NK-92 (cell line): ENCODE results near the gene GAK.

Source experiments
- DNase-seq: peaks from one replicate; lab custom pipeline; 2025; ENCODE audit not compliant: unreplicated experiment; lab: John Stamatoyannopoulos, UW

GAK gene

DNA sequence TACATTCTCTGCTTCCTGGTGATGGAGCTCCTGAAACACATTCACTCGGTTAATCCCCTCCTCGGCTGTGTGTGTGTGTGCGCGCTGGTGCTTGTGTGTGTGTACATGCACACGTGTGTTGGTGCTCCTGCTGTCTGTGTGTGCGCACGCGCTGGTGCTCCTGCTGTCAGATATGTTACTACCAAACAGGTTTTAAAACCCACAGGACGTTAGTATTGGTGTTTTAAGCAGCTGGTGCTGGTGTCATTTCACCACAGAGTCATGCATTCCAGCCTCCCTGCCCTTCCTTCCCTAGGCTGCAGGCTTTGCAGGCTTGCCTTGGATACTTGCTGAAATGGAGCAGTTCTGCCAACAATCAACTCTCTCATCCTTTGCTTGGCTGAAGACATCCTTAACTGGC is 58.1 kb downstream of the GAK start:
- DNase-seq: no peak

DNA sequence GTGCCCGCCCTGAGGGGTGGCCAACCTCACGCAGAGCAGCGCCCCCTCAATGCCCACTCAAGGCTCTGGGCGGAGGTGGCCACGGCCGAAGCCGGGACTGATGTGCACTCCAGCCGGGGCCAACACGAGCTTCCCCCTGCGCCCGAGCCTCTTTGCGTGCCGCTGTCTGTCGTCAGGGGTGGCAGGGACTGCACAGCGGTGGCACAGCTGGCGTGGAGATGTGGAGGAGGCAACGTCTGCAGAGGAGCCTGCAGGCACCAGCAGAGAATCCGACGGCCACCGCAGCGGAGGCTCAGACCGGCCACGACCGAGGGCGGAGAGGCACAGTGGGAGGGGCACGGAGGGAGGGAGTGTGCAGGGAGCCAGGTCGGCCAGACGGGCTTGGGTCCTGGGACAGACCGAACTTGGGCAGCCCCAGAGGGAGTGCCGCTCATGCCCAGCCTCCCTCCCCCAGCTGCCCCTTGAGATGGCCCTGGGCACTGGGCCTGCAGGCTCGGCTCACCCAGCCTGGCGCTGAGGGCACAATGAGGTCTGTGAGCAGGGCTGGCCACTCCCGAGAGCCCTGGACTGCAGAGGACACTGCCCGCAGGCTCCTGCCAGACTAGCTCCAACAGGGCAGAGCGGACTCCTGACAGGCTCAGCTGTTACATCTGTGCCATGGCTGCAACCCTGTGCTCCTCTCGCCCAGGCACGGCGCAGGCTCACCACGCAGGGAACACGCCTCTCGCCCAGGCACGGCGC is 59.7 kb downstream of the GAK start:
- no peak for DNase-seq

DNA sequence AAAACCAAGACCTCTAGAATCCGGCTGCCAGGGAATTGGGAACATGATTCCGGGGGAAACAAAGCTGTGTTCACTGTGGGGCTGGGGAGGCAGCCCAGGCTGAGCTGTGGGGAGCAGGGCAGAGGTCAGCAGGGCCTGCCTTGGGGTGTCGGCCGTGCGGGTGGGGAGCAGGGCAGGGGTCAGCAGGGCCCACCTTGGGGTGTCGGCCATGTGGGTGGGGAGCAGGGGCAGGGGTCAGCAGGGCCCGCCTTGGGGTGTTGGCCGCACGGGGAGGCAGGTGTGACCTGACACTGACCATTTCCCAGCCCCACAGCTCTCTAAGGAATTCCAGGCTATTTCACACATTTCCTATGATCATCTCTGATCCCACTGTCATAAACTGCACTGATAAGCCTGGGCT is 60.6 kb downstream of the GAK start:
- no peak for DNase-seq

DNA sequence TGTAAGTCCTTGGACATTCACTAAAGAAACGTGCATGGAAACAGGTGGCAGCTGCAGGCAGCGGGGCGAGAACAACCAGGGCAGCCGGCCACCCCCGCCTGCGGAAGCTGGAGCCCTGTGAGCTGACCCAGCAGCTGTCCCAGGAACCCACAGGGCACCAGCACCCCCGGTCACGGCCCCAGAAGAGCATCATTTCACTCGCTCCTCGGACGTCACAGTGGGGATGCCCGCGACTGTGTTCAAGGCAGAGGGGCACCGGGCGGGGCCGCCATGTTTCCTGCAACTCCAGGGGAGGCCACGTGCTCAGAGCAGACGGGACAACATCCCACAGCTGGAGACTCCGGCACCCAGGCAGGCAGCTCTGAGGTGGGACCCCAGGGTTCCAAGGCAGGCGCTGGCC is 61.2 kb downstream of the GAK start:
- no peak for DNase-seq

DNA sequence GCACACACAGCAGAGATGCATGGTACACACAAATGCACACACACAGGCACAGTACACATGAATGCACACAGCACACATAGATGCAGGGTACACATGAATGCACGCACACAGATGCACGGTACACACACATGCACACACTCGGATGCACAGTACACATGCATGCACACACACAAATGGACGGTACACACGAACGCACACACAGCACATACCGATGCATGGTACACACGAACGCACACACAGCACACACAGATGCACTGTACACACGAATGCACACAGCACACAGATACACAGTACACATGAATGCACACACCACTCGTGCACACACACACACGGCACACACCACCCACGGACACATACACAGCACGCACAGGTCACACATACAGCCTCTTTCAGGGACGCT is 62.3 kb downstream of the GAK start:
- no peak for DNase-seq

DNA sequence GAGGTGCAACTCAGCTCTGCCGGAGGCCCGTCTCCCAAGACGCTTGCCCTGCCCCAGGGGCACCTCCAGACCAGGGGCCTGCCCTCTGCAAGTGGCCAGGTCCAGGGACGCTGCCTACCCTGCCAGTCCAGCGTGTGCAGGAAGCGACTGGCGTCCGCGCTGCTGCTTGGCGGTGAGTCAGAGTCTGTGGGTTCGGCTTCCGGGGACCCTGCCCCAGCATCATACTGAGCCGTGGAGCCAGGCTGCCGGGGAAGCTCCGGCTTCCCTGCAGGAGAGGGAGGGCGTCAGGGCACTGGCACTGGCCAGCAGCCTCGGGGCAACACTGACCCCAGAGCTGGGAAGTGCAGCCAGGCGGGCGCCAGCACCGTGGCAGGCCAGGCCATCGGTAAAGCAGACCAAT is 63.7 kb downstream of the GAK start:
- DNase-seq: no peak

DNA sequence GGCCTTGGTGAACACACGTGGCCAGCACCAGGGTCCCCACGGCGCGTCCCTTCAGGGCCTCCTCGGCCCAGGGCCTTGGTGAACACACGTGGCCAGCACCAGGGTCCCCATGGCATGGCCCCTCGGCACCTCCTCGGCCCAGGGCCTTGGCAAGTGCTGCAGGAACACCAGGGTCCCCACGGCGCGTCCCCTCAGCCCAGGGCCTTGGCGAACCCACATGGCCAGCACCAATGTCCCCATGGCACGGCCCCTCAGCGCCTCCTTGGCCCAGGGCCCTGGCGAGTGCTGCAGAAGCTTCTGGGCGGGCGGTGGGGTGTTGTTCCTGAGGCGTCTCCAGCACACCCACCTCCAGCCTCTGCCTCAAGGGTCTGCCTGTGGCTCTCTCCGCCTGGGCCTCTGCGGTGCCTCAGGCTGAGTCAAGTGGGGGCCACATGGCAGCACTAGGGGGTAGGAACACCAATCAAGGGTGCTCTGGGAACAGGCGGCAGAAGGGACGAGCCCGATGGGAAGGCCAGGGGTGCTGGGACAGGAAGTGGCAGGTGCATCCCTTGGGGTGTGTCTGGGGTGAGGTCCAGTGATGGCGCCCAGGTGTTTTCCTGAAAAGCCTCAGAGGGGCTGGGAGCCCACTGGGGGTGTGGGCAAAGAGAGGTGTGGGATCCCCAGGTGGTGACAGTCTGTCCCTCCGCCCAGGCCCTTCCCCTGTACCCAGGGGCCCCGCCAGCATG is 64.4 kb downstream of the GAK start:
- DNase-seq: no peak

DNA sequence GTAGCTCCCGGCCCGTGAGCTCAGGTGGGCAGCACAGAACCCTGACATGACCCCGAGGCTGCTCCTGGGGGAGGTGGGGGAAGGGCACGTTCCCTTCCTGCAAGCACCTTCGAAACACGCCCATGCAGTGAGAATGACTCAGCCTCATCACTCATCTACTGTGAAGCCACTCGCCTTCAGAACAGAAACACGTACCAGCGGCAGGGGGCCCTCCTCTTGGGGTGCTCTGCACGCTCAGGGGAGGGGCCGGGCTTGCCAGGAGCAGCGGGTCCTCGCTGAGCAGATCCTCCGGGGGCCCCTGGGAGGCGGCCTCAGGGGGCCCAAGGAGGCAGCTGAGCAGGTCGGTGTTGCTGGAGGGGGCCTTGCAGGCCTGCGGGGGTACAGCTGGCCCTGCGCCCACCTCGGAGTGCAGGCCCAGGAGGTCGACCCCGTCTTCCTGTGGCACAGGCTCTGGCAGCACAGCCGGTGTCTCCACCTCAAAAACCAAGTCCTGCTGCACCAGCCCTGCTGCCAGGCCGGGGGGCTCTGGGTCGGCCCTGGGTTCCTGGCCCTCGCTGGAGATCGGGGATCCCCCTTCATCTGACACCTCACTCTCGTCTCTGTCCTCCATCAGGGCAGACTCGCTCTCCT is 65.2 kb downstream of the GAK start:
- DNase-seq: no peak

DNA sequence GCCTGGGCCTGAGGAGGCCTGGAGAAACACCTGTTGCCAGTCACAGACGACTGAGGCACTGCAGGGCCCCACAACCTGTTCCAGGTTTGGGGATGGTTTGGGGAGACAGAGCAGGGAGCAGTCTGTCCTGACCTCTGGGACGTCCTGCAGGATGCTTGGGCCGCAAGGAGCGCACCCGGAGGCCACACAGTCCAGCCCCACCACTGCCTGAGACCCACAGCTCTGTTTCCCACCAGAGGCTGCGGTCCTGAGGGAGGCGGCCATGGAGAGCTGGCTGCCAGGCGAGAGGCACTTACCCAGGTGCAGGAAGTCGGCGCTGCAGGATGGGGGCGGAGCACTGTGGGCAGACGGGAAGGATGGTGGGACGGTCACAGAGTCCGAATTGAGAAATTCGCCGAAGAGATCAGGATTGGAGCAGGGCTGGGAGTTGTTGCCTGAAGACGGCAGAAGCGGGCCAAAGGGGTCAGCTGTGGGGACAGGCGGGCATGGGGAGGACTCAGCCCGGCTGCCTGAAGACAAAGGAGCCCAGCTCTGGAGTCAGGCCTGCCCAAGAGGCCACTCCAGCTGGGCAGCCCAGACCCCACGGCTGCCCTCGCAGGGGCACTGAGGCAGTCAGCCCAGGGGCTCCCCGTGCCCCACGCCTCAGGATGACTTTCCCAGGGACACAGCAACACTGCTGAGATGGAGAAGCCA is 65.9 kb downstream of the GAK start:
- no peak for DNase-seq

DNA sequence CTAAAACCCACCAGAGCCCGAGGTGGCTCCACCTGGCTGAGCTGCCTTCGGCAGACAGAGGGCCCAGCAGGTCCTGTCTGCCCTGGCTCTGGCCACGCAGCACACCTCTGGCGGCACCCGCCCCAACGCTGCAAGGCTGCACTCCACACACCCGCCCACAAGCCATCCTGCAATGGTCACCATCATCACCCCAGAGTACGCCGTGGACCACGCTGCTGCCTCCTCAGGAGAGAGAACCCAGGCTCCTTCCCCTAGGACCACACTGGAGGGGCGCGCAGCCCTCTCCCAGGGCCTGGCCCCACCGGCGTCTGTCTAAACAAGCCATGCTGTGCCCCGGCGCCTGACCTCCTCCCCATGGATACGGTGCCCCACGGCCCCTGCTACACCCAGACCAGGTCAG is 66.5 kb downstream of the GAK start:
- DNase-seq: no peak

DNA sequence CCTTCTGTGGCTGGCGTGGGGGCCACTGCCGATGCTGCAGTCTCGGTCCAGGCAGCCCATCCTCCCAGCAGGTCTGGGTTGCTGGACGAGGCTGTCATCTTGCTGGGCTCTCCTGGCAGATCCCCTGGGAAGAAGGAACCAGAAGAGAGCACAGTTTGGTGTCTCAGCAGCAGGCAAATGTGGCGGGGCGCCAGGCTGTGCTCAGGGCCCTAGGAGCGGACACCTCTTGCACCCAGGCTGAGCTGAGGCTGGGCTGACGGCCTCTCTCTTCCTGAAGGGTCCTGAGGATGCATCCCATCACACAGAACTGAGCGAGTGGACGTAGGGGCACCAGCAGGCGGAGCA is 67.0 kb downstream of the GAK start:
- no peak for DNase-seq

DNA sequence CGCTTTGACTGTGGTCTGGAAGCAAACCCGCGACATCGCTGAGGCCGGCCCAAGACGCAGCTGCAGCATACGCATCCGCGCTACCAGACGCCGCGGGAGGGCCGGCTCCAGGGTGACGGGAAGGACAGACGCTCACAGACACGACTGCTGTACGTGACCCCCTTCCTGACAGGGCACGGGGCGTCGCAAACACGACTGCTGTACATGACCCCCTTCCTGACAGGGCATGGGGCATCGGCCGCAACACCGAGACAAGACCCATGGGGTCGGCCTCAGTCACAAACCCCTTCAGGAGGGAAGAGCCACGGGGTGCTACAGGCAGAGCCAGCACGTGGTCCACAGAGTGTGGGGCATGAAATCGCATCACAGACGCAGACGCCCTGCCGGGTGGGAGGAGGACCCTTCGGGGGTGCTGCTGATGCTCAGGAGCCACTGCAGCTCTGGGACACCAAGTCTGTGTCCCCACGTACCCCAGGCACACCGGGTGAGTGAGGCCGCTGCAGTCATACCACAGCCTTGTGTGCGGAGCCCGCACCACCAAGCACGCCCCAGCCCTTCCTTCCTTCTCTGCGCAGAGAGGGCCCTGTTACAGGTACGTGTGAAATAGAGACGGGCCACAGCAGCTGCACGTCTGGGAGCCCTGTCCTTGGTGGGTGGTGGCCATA is 67.5 kb downstream of the GAK start:
- DNase-seq: no peak

DNA sequence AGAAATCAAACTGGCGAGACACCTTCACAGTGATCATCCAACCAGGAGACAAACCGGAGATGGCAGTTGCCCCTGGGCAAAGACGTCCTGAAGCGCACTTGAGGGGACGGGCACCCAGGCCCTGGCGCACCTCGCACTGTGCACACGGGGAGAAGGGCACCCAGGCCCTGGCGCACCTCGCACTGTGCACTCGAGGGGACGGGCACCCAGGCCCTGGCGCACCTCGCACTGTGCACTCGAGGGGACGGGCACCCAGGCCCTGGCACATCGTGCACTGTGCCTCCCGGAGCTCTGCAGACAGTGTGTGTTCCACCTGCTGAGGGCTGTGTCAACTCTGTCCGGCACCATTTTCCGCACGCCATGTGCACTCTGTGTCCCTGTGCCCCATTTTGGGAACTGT is 71.6 kb downstream of the GAK start:
- no peak for DNase-seq

DNA sequence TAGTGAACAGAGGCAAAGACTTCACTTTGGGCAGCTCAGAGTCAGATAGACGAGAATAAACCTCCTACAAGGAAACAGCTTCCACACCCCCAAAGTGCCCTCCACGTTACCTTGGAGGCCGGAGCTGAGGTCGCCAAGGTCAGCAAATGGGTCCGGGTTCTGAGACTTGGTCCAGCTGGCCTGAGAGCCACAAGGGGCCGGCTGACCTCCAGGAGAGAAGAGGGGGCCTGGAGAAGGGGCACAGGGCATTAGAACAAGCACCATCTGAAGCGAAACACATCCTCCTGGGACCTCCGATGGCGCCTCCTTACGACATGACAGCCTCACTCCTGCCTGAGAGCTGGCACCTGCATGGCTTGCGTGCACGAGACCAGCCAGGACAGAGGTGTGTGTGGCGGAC is 72.6 kb downstream of the GAK start:
- no peak for DNase-seq

DNA sequence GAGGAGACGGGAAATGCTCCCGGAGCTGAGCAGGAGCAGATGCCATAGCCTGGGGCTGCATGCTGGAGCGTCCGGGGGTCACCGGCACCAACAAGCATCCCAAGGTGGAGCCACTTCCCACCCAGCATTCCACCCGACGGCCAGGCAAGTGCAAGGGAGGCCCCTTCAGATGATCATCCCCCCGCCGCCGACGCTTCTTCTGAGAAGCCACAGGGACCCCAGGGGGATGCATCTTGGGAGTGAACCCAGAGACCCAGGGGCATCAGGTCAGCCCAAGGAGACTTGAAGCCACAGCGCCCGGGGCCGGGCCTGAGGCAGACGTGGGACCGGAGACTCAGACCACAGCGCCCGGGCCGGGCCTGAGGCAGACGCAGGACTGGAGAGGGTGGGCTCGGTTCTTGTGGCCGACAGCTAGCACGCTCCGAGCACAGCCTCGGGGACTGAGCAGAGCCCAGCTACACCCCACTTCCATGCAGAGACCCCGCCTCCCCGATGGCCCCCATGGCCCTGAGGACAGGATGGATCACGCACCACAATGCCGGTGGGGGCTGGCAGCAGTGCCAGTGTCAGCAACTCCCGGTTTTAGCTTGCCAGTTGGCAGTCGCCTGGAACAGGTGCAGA is 73.2 kb downstream of the GAK start:
- DNase-seq: no peak

DNA sequence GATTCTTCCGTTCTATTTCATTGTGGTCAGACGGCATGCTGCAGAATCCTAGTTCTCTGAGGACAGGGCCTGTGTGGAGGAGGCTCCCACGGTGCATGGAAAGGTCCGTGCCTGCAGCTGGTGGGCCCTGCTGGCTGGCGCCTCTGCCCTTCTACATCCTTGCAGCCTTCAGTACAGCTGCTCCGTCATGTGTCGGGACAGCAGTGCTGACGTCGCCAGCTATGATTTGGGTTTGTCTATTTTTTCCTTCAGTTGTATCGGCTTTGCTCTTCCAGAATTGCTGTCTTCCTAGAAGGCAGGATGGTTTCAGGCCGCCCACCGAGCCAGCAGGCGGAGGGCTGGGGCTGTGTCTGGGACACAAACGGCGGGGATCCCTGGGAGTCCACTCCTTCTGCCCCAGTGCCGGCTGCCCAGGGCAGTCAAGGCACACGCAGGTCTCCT is 74.1 kb downstream of the GAK start:
- DNase-seq: no peak

DNA sequence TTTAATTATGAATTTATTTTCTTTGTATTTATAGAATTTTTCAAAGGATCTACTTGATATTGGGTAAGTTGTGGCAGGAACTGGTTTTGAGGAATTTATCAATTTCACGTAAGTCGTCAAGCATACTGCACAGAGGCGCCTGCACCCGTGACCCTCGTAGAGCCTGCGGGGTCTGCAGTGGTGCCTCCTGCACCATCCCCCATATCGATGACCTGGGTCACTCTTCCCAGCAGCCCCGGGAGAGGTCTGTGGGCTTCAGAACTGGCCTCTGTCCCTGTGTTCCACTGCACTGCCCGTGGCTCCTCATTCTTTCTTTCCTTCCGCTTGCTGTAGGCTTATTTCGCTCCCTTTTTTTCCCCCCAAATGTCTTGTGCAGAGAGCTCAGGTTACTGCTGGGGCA is 74.7 kb downstream of the GAK start:
- DNase-seq: no peak

DNA sequence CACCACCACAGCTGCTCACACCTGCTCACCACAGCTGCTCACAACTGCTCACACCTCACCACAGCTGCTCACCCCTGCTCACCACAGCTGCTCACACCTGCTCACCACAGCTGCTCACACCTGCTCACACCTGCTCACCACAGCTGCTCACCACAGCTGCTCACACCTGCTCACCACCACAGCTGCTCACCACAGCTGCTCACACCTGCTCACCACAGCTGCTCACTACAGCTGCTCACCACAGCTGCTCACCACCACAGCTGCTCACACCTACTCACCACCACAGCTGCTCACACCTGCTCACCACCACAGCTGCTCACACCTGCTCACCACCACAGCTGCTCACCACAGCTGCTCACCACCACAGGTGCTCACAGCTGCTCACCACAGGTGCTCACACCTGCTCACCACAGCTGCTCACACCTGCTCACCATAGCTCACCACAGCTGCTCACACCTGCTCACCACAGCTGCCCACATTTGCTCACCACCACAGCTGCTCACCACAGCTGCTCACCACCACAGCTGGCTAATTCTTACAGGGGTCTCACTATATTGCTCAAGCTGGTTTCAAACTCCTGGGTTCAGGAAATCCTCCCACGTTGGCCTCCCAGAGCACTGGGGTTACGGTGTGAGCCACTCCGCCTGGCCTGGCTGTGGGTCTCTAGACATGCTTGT is 75.8 kb downstream of the GAK start:
- DNase-seq: no peak

DNA sequence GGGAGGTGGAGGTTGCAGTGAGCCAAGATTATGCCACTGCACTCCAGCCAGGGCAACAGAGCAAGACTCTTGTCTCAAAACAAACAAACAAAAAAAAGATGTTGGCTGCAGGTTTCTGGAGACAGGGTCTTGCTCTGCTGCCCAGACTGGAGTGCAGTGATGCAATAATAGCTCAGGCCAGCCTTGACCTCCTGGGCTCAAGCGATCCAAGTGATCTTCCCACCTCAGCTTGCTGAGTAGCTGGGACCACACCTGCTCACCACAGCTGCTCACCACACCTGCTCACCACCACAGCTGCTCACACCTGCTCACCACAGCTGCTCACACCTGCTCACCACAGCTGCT is 76.3 kb downstream of the GAK start:
- no peak for DNase-seq

DNA sequence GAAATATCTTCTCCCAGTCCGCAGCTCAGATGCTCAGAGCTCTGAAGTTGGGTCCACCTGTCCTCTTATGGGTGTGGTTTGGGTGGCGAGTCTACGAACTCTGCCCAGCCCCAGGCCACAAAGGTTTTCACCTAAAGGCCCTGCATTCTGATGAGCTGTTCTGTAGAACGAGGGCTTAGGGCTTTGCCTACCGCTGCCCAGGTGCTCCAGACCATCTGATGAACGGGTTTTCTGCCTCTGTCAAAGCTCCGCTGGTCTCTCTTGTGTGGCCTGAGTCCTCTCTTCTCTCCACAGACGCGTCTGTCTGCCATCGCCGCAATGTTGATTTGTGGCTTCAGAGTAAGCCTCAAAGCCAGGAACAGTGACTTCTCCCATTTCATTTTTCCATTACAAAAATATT is 77.8 kb downstream of the GAK start:
- DNase-seq: no peak

DNA sequence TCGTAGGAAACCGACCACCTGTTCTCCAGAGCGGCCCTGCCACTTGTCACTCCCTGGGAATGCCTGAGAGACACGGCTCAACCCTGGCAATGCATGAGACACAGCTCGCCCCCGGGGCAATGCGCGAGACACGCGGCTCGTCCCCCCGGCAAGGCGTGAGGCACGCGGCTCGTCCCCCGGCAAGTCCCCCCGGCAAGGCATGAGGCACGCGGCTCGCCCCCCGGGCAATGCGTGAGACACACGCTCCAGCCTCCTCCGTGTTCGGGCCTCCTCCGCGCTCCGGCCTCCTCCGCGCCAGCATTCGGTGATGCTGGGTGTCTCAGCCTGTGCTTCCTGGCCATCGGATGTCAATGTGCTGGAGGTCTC is 78.7 kb downstream of the GAK start:
- DNase-seq: no peak
